Cardiac muscle cell (in vitro differentiated cells and primary cell): ENCODE data around the gene EFHC1. TPM values are rescaled to one million over a fixed set of nuclear protein-coding genes. Genes with fewer than 3 reads are reported as not detected.

ENCODE experiments used
- DNase-seq, 2 donors: peaks; one replicate each; pipeline versions ENCODE4 v3.0.0 to v3.0.0-alpha.2; 2010 to 2017; ENCODE audit warnings: low read depth in 1 of 2, low spot score in 1 of 2
- H3K27ac ChIP-seq: fragments of 200-600 bp; sonication (generic); 2 replicates; pipeline ENCODE4 v1.5.1; 2016
- H3K27me3 ChIP-seq: fragments of 200-600 bp; sonication (generic); 2 replicates; pipeline ENCODE4 v1.6.0; 2016; ENCODE audit warnings: control low read depth
- H3K36me3 ChIP-seq: fragments of 200-600 bp; sonication (generic); 2 replicates; pipeline ENCODE4 v1.5.1; 2016; ENCODE audit warnings: control low read depth
- H3K4me1 ChIP-seq: fragments of 200-600 bp; sonication (generic); 2 replicates; pipeline ENCODE4 v1.8.1; 2017; ENCODE audit warnings: low read depth, mild to moderate bottlenecking, mixed run types
- H3K4me3 ChIP-seq: fragments of 200-600 bp; sonication (generic); 2 replicates; pipeline ENCODE4 v1.5.1; 2016; ENCODE audit warnings: mild to moderate bottlenecking
- H3K9me3 ChIP-seq: fragments of 200-600 bp; sonication (generic); 2 replicates; pipeline ENCODE4 v1.5.1; 2017; ENCODE audit warnings: low read depth, mild to moderate bottlenecking, control low read depth
- CTCF ChIP-seq: IDR thresholded peaks from 2 replicates; pipeline ENCODE4 v1.5.1; 2012; ENCODE audit warnings: low read depth, mild to moderate bottlenecking, low read length
- polyA plus RNA-seq: library from polyadenylated mRNA; unstranded; fragments of >200 nt; fragmentation: Nextera tagmentation; extraction: Ambion mirVana; gene quantifications from 2 replicates; pipeline ENCODE4 v1.2.1, GENCODE V29; 2016
- total RNA-seq: library from RNA; depleted of rRNA; stranded (reverse); fragments of >200 nt; gene quantifications from 2 replicates; pipeline ENCODE4 v1.2.3, GENCODE V29; 2016

Gene EFHC1
- total and polyA plus RNA-seq, 2 experiments from 2014 or later, result 21.0 to 22.7 TPM

- Histone ChIP-seq H3K4me1 (peaks cover 9% of the 10 kb centered on the region), H3K4me3 (no peak overlapping the region), H3K27ac (no peak overlapping the region), H3K36me3 (no peaks in the 10 kb centered on the region), H3K9me3 (no peaks in the 10 kb centered on the region), H3K27me3 (no peaks in the 10 kb centered on the region)
- DNase-seq, result no peak
- no peak for TF ChIP-seq CTCF
These were observed 96.1 kb downstream of the EFHC1 start for GRCh38 chr6:52516269-52516668.

- no peak overlapping the region for H3K27ac ChIP-seq
- no peak for DNase-seq
- TF ChIP-seq CTCF, result no peak
- no peaks in the 10 kb centered on the region for H3K9me3 ChIP-seq
- no peaks in the 10 kb centered on the region for H3K36me3 ChIP-seq
- H3K4me3 ChIP-seq, result no peak overlapping the region
- peaks cover 13% of the 10 kb centered on the region for H3K4me1 ChIP-seq
- H3K27me3 ChIP-seq, result no peaks in the 10 kb centered on the region
These were observed 96.8 kb downstream of the EFHC1 start for GRCh38 chr6:52516943-52517342.

- Histone ChIP-seq H3K27me3 (no peaks in the 10 kb centered on the region), H3K4me3 (no peak overlapping the region), H3K4me1 (peaks cover 20% of the 10 kb centered on the region), H3K27ac (peak overlapping the region; percentile 82), H3K36me3 (no peaks in the 10 kb centered on the region), H3K9me3 (no peaks in the 10 kb centered on the region)
- DNase-seq, result peak in 1 of 2 donors; percentile 99
- no peak for TF ChIP-seq CTCF
These were observed 97.5 kb downstream of the EFHC1 start for GRCh38 chr6:52517502-52518278.

- peak overlapping the region; percentile 82 for H3K27ac ChIP-seq
- H3K4me1 ChIP-seq, result peaks cover 26% of the 10 kb centered on the region
- H3K36me3 ChIP-seq, result no peaks in the 10 kb centered on the region
- no peak overlapping the region for H3K4me3 ChIP-seq
- TF ChIP-seq CTCF, result no peak
- no peaks in the 10 kb centered on the region for H3K9me3 ChIP-seq
- no peaks in the 10 kb centered on the region for H3K27me3 ChIP-seq
- no peak for DNase-seq
These were observed 98.3 kb downstream of the EFHC1 start for GRCh38 chr6:52518279-52518945.

- no peak overlapping the region for H3K27ac ChIP-seq
- no peaks in the 10 kb centered on the region for H3K36me3 ChIP-seq
- H3K9me3 ChIP-seq, result no peaks in the 10 kb centered on the region
- H3K4me1 ChIP-seq, result peaks cover 26% of the 10 kb centered on the region
- H3K4me3 ChIP-seq, result no peak overlapping the region
- no peak for DNase-seq
- TF ChIP-seq CTCF, result no peak
- no peaks in the 10 kb centered on the region for H3K27me3 ChIP-seq
These were observed 99.5 kb downstream of the EFHC1 start for GRCh38 chr6:52519618-52520017.
